ENCODE measurements around the gene KRTAP13-2.

Gene KRTAP13-2

GRCh38 chr21:30372139-30372770, at the start of gene KRTAP13-2:
Gene KRTAP13-2 (minus strand): TSS chr21:30372271. CDS start chr21:30372213, 58 bp downstream.
- TF ChIP-seq YY1 (IDR thresholded peaks at IDR 0.05; ENCODE audit: insufficient read depth, insufficient read length) (no peak), ZNF274 (IDR thresholded peaks at IDR 0.05; ENCODE audit: low read depth, low read length) (no peak), SUZ12 (IDR thresholded peaks at IDR 0.05; ENCODE audit: extremely low read depth, insufficient read depth, insufficient read length) (no peak)
- Histone ChIP-seq H3K4me3 (ENCODE audit: insufficient read length, low read depth) (no peak within 1 kb of the TSS), H3K9ac (ENCODE audit: insufficient read length, low read depth) (no peak within 1 kb of the TSS), H3K9me3 (ENCODE audit: insufficient read depth, low read length) (no peaks in the 10 kb centered on the region), H3K4me1 (ENCODE audit: insufficient read depth, insufficient read length) (no peaks in the 10 kb centered on the region), H3K27me3 (ENCODE audit: insufficient read depth, insufficient read length) (no peaks in the 10 kb centered on the region), H3K36me3 (ENCODE audit: insufficient read depth, insufficient read length, low read length) (no peaks in the 10 kb centered on the region)
- no peak for DNase-seq (ENCODE audit: low read depth, low spot score)

- Histone ChIP-seq H3K27me3 (ENCODE audit: insufficient read depth, insufficient read length) (no peaks in the 10 kb centered on the region), H3K4me3 (ENCODE audit: insufficient read length, low read depth) (no peak overlapping the region), H3K9ac (ENCODE audit: insufficient read length, low read depth) (no peak overlapping the region), H3K36me3 (ENCODE audit: insufficient read depth, insufficient read length, low read length) (no peaks in the 10 kb centered on the region), H3K4me1 (ENCODE audit: insufficient read depth, insufficient read length) (no peaks in the 10 kb centered on the region), H3K9me3 (ENCODE audit: insufficient read depth, low read length) (peaks cover 18% of the 10 kb centered on the region)
- TF ChIP-seq YY1 (IDR thresholded peaks at IDR 0.05; ENCODE audit: insufficient read depth, insufficient read length) (no peak), ZNF274 (IDR thresholded peaks at IDR 0.05; ENCODE audit: low read depth, low read length) (no peak), SUZ12 (IDR thresholded peaks at IDR 0.05; ENCODE audit: extremely low read depth, insufficient read depth, insufficient read length) (no peak)
- no peak for DNase-seq (ENCODE audit: low read depth, low spot score)
Observed at GRCh38 chr21:30415993-30416392, 43.9 kb upstream of the KRTAP13-2 start.

- no peak overlapping the region for H3K9ac ChIP-seq (ENCODE audit: insufficient read length, low read depth)
- no peaks in the 10 kb centered on the region for H3K27me3 ChIP-seq (ENCODE audit: insufficient read depth, insufficient read length)
- no peaks in the 10 kb centered on the region for H3K36me3 ChIP-seq (ENCODE audit: insufficient read depth, insufficient read length, low read length)
- no peak for TF ChIP-seq YY1 (IDR thresholded peaks at IDR 0.05; ENCODE audit: insufficient read depth, insufficient read length)
- no peak for TF ChIP-seq SUZ12 (IDR thresholded peaks at IDR 0.05; ENCODE audit: extremely low read depth, insufficient read depth, insufficient read length)
- TF ChIP-seq ZNF274 (IDR thresholded peaks at IDR 0.05; ENCODE audit: low read depth, low read length) = no peak
- no peak overlapping the region for H3K4me3 ChIP-seq (ENCODE audit: insufficient read length, low read depth)
- DNase-seq (ENCODE audit: low read depth, low spot score) = peak; percentile 94
- H3K9me3 ChIP-seq (ENCODE audit: insufficient read depth, low read length) = peaks cover 3% of the 10 kb centered on the region; the same call in 1 of the 2 replicates
- no peaks in the 10 kb centered on the region for H3K4me1 ChIP-seq (ENCODE audit: insufficient read depth, insufficient read length)
Observed at GRCh38 chr21:30408782-30409494, 36.9 kb upstream of the KRTAP13-2 start.

GRCh38 chr21:30395731-30396130, 23.7 kb upstream of the KRTAP13-2 start, which contains the start of gene KRTAP13-1:
Gene KRTAP13-1 (plus strand): TSS chr21:30396031. CDS start chr21:30396087, 56 bp downstream.
- TF ChIP-seq YY1 (IDR thresholded peaks at IDR 0.05; ENCODE audit: insufficient read depth, insufficient read length) (no peak), ZNF274 (IDR thresholded peaks at IDR 0.05; ENCODE audit: low read depth, low read length) (no peak), SUZ12 (IDR thresholded peaks at IDR 0.05; ENCODE audit: extremely low read depth, insufficient read depth, insufficient read length) (no peak)
- no peak within 1 kb of the TSS for H3K4me3 ChIP-seq (ENCODE audit: insufficient read length, low read depth)
- H3K36me3 ChIP-seq (ENCODE audit: insufficient read depth, insufficient read length, low read length) = no peaks in the 10 kb centered on the region
- H3K9me3 ChIP-seq (ENCODE audit: insufficient read depth, low read length) = peaks cover 3% of the 10 kb centered on the region; the same call in 1 of the 2 replicates
- H3K9ac ChIP-seq (ENCODE audit: insufficient read length, low read depth) = no peak within 1 kb of the TSS
- no peaks in the 10 kb centered on the region for H3K4me1 ChIP-seq (ENCODE audit: insufficient read depth, insufficient read length)
- H3K27me3 ChIP-seq (ENCODE audit: insufficient read depth, insufficient read length) = no peaks in the 10 kb centered on the region
- no peak for DNase-seq (ENCODE audit: low read depth, low spot score)

- Histone ChIP-seq H3K36me3 (ENCODE audit: insufficient read depth, insufficient read length, low read length) (no peaks in the 10 kb centered on the region), H3K4me3 (ENCODE audit: insufficient read length, low read depth) (no peak overlapping the region), H3K4me1 (ENCODE audit: insufficient read depth, insufficient read length) (no peaks in the 10 kb centered on the region), H3K9me3 (ENCODE audit: insufficient read depth, low read length) (peaks cover 6% of the 10 kb centered on the region; the same call in 1 of the 2 replicates), H3K9ac (ENCODE audit: insufficient read length, low read depth) (no peak overlapping the region), H3K27me3 (ENCODE audit: insufficient read depth, insufficient read length) (no peaks in the 10 kb centered on the region)
- DNase-seq (ENCODE audit: low read depth, low spot score) = no peak
- TF ChIP-seq YY1 (IDR thresholded peaks at IDR 0.05; ENCODE audit: insufficient read depth, insufficient read length) (no peak), ZNF274 (IDR thresholded peaks at IDR 0.05; ENCODE audit: low read depth, low read length) (no peak), SUZ12 (IDR thresholded peaks at IDR 0.05; ENCODE audit: extremely low read depth, insufficient read depth, insufficient read length) (no peak)
Observed at GRCh38 chr21:30391492-30392025, 19.5 kb upstream of the KRTAP13-2 start.

GRCh38 chr21:30382201-30382600, 10.1 kb upstream of the KRTAP13-2 start:
- Histone ChIP-seq H3K4me3 (ENCODE audit: insufficient read length, low read depth) (no peak overlapping the region), H3K36me3 (ENCODE audit: insufficient read depth, insufficient read length, low read length) (no peaks in the 10 kb centered on the region), H3K27me3 (ENCODE audit: insufficient read depth, insufficient read length) (no peaks in the 10 kb centered on the region), H3K4me1 (ENCODE audit: insufficient read depth, insufficient read length) (peaks cover 3% of the 10 kb centered on the region), H3K9ac (ENCODE audit: insufficient read length, low read depth) (no peak overlapping the region), H3K9me3 (ENCODE audit: insufficient read depth, low read length) (peaks cover 16% of the 10 kb centered on the region; the same call in 1 of the 2 replicates)
- TF ChIP-seq ZNF274 (IDR thresholded peaks at IDR 0.05; ENCODE audit: low read depth, low read length) (no peak), YY1 (IDR thresholded peaks at IDR 0.05; ENCODE audit: insufficient read depth, insufficient read length) (no peak)
- no peak for DNase-seq (ENCODE audit: low read depth, low spot score)

- no peak overlapping the region for H3K9ac ChIP-seq (ENCODE audit: insufficient read length, low read depth)
- TF ChIP-seq ZNF274 (IDR thresholded peaks at IDR 0.05; ENCODE audit: low read depth, low read length) = no peak
- TF ChIP-seq YY1 (IDR thresholded peaks at IDR 0.05; ENCODE audit: insufficient read depth, insufficient read length) = no peak
- TF ChIP-seq SUZ12 (IDR thresholded peaks at IDR 0.05; ENCODE audit: extremely low read depth, insufficient read depth, insufficient read length) = no peak
- no peaks in the 10 kb centered on the region for H3K27me3 ChIP-seq (ENCODE audit: insufficient read depth, insufficient read length)
- no peaks in the 10 kb centered on the region for H3K36me3 ChIP-seq (ENCODE audit: insufficient read depth, insufficient read length, low read length)
- H3K4me1 ChIP-seq (ENCODE audit: insufficient read depth, insufficient read length) = no peaks in the 10 kb centered on the region
- H3K4me3 ChIP-seq (ENCODE audit: insufficient read length, low read depth) = no peak overlapping the region
- no peaks in the 10 kb centered on the region for H3K9me3 ChIP-seq (ENCODE audit: insufficient read depth, low read length)
- no peak for DNase-seq (ENCODE audit: low read depth, low spot score)
Observed at GRCh38 chr21:30355906-30356305, 16.2 kb downstream of the KRTAP13-2 start.

All from NT2/D1 (cell line).